ENCODE measurements around the gene ARID1B.

DNA sequence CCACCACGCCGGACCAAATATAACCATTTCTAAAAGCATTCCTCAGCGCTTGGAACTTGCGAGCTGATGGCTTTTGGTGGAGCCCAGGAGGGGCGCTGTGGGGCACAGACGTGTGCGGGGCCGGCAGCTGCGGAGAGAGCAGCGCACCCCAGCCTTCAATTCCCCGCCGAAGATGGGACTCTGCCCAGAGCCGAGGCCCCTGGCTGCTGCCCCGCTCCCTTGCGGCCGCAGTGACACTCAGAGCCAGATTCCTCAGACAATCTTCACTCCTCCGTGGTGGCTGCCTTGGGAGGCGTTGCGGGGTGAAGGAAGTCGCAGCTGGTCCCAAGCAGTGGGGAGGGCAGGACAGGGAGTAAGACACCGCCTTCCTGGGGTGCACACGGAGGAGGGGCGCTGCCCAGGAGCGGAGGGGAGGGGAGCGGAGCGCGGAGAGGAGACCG, 458.4 kb downstream of the ARID1B start:
- TF ChIP-seq, protein P1, sequence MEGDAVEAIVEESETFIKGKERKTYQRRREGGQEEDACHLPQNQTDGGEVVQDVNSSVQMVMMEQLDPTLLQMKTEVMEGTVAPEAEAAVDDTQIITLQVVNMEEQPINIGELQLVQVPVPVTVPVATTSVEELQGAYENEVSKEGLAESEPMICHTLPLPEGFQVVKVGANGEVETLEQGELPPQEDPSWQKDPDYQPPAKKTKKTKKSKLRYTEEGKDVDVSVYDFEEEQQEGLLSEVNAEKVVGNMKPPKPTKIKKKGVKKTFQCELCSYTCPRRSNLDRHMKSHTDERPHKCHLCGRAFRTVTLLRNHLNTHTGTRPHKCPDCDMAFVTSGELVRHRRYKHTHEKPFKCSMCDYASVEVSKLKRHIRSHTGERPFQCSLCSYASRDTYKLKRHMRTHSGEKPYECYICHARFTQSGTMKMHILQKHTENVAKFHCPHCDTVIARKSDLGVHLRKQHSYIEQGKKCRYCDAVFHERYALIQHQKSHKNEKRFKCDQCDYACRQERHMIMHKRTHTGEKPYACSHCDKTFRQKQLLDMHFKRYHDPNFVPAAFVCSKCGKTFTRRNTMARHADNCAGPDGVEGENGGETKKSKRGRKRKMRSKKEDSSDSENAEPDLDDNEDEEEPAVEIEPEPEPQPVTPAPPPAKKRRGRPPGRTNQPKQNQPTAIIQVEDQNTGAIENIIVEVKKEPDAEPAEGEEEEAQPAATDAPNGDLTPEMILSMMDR (IDR thresholded peaks at IDR 0.05) = peak in 2 of 4 experiments; percentile 66
- TF ChIP-seq POLR2A (IDR thresholded peaks at IDR 0.05) (no peak), POLR2AphosphoS5 (IDR thresholded peaks at IDR 0.05) (peak; percentile 31)

Measured in prostate gland (tissue), 2 donors.